Ovary (tissue), 3 donors: ENCODE data around the gene MZT2B.

Experiments used
- CTCF ChIP-seq, 3 donors: fragments of 450-650 bp in 2 of 3; fragments of 200-600 bp in 1 of 3; IDR thresholded peaks; one replicate each; pipeline versions ENCODE4 v1.5.1 to v1.8.0; 2016 to 2022; ENCODE audit warnings: antibody characterized with exemption in 3 of 3, mild to moderate bottlenecking in 1 of 3
- EP300 ChIP-seq: sonication (generic); formaldehyde crosslinking; IDR thresholded peaks from one replicate; pipeline ENCODE4 v1.6.1; 2017; ENCODE audit warnings: antibody characterized with exemption
- donor health status: DM: no; HTN: no; CAD: no.

- no peak for TF ChIP-seq CTCF (IDR thresholded peaks at IDR 0.05)
- no peak for TF ChIP-seq EP300
Observed at GRCh38 chr2:130187268-130187667, 5.2 kb downstream of the MZT2B start.
